ENCODE results near the gene NR2C2AP.

GRCh38 chr19:19185853-19186740, 17.1 kb downstream of the NR2C2AP start:
- TF ChIP-seq CTCF (IDR thresholded peaks at IDR 0.05; ENCODE audit: extremely low read depth in 1 of 2, insufficient read depth in 1 of 2, low read depth in 1 of 2, low read length in 2 of 2) (peak; percentile 71 to 80), EZH2 (IDR thresholded peaks at IDR 0.05; ENCODE audit: borderline replicate concordance, low read depth, low read length, severe bottlenecking) (no peak), POLR2AphosphoS5 (IDR thresholded peaks at IDR 0.05; ENCODE audit: insufficient read depth, low read depth, low read length) (no peak), POLR2A (IDR thresholded peaks at IDR 0.05; ENCODE audit: low read depth, low read length) (no peak), MYC (IDR thresholded peaks at IDR 0.05; ENCODE audit: low read depth, low read length) (no peak), MAX (IDR thresholded peaks at IDR 0.05; ENCODE audit: insufficient read depth, insufficient read length) (no peak), FOS (IDR thresholded peaks at IDR 0.05; ENCODE audit: borderline replicate concordance, insufficient read depth, low read length) (no peak), JUN (IDR thresholded peaks at IDR 0.05; ENCODE audit: borderline replicate concordance, insufficient read depth, insufficient read length, low read depth) (no peak)
